CD8-positive, alpha-beta memory T cell (primary cell): ENCODE measurements around the gene TENM4. TPM values are rescaled to one million over a fixed set of nuclear protein-coding genes. Genes with fewer than 3 reads are reported as not detected.

Experiments
- CTCF ChIA-PET: fragments of 350-600 bp; sonication (Branson Sonifier 250); formaldehyde crosslinking; loops from one replicate; lab custom pipeline; 2021; ENCODE audit warnings: antibody characterized with exemption; lab: Charles Lee
- POLR2A ChIA-PET: fragments of 350-600 bp; sonication (Branson Sonifier 250); formaldehyde crosslinking; loops from one replicate; lab custom pipeline; 2021; ENCODE audit warnings: antibody characterized with exemption; lab: Charles Lee
- DNase-seq, 5 donors: peaks; one replicate each; pipeline versions ENCODE4 v3.0.0 to v3.0.0-alpha.2; 2020 to 2022; ENCODE audit warnings: mixed read lengths in 1 of 5
- H3K27ac ChIP-seq: one replicate; pipeline ENCODE4 v1.7.0; 2013; ENCODE audit warnings: low read depth, mild to moderate bottlenecking, low read length, moderate library complexity
- H3K27me3 ChIP-seq: 2 replicates; pipeline ENCODE4 v1.7.0; 2013; ENCODE audit warnings: low read length, mild to moderate bottlenecking; ENCODE audit not compliant: insufficient read depth, poor library complexity, severe bottlenecking
- H3K36me3 ChIP-seq: 2 replicates; pipeline ENCODE4 v1.7.0; 2013; ENCODE audit warnings: mild to moderate bottlenecking, low read length, moderate library complexity; ENCODE audit not compliant: insufficient read depth
- H3K4me1 ChIP-seq: 2 replicates; pipeline ENCODE4 v1.7.0; 2013; ENCODE audit warnings: mild to moderate bottlenecking, low read length, moderate library complexity; ENCODE audit not compliant: insufficient read depth
- H3K4me3 ChIP-seq: 2 replicates; pipeline ENCODE4 v1.7.0; 2013; ENCODE audit warnings: mild to moderate bottlenecking, low read length
- H3K9me3 ChIP-seq: 2 replicates; pipeline ENCODE4 v1.7.0; 2013; ENCODE audit warnings: mild to moderate bottlenecking, low read length
- H3K27ac Mint-ChIP-seq, 8 donors: one replicate each; pipeline ENCODE4 v1.8.0; 2020 to 2021; ENCODE audit warnings: mixed read lengths in 8 of 8, mild to moderate bottlenecking in 6 of 8, inconsistent platforms in 3 of 8, moderate library complexity in 3 of 8
- H3K27me3 Mint-ChIP-seq, 2 donors: one replicate each; pipeline ENCODE4 v1.8.0; 2020 to 2021; ENCODE audit warnings: mixed read lengths in 2 of 2, mild to moderate bottlenecking in 1 of 2, moderate library complexity in 1 of 2
- H3K36me3 Mint-ChIP-seq, 3 donors: one replicate each; pipeline ENCODE4 v1.8.0; 2020 to 2021; ENCODE audit warnings: mixed read lengths in 3 of 3, inconsistent platforms in 1 of 3, mild to moderate bottlenecking in 1 of 3
- H3K4me1 Mint-ChIP-seq, 3 donors: one replicate each; pipeline ENCODE4 v1.8.0; 2020 to 2021; ENCODE audit warnings: mixed read lengths in 3 of 3, inconsistent platforms in 1 of 3, mild to moderate bottlenecking in 1 of 3
- H3K4me3 Mint-ChIP-seq, 7 donors: one replicate each; pipeline ENCODE4 v1.8.0; 2020 to 2021; ENCODE audit warnings: mixed read lengths in 7 of 7, mild to moderate bottlenecking in 6 of 7, moderate library complexity in 4 of 7, inconsistent platforms in 2 of 7
- H3K9me3 Mint-ChIP-seq, 5 donors: one replicate each; pipeline ENCODE4 v1.8.0; 2020 to 2022; ENCODE audit warnings: mixed read lengths in 5 of 5, mild to moderate bottlenecking in 3 of 5, moderate library complexity in 2 of 5, inconsistent platforms in 1 of 5
- polyA plus RNA-seq: library from polyadenylated mRNA; unstranded; fragments of 300-500 nt; fragmentation: Illumina TruSeq; gene quantifications from one replicate; pipeline ENCODE4 v1.2.3, GENCODE V29; 2021
- total RNA-seq, 2 experiments: library from RNA; stranded (reverse); gene quantifications; one replicate each; pipeline ENCODE4 v1.2.3, GENCODE V29; 2021

Gene TENM4
- total and polyA plus RNA-seq, 3 experiments from 2014 or later: not detected

DNA sequence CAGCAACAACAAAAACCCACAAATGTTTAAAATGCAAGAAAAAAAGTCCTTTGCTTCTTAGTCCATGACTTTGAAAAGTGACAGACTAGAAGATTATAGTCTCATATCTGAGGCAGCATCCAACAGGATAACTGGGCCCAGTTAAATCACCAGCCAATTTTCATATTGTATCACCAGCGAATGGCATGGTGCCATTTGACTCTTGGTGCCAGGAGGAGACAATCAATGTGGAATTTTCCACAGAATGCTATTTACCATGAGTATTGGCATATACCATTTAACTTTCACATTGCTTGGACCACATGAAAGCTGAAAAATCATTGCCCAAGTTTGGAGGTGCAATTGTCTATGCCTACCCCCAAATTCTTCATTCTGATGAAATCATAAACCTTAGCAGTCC, 255.5 kb downstream of the TENM4 start:
- no peak for DNase-seq

GRCh38 chr11:79184285-79184684, 256.5 kb downstream of the TENM4 start:
- no peak overlapping the region for H3K27ac Mint-ChIP-seq
- H3K9me3 ChIP-seq: no peaks in the 10 kb centered on the region
- peaks cover 0 to 6% (median 0%) of the 10 kb centered on the region in 5 donors for H3K9me3 Mint-ChIP-seq
- H3K36me3 ChIP-seq: no peaks in the 10 kb centered on the region
- no peak overlapping the region for H3K4me3 ChIP-seq
- no peaks in the 10 kb centered on the region for H3K4me1 ChIP-seq
- H3K27me3 ChIP-seq: no peaks in the 10 kb centered on the region
- ChIA-PET POLR2A (no interaction called here), CTCF (no interaction called here)
- no peak for DNase-seq
- no peaks in the 10 kb centered on the region for H3K4me1 Mint-ChIP-seq
- H3K36me3 Mint-ChIP-seq: no peaks in the 10 kb centered on the region
- no peak overlapping the region for H3K4me3 Mint-ChIP-seq
- H3K27ac ChIP-seq: no peak overlapping the region
- H3K27me3 Mint-ChIP-seq: no peaks in the 10 kb centered on the region

More for the DNA sequence above, 255.5 kb downstream of the TENM4 start:
- no peaks in the 10 kb centered on the region for H3K4me1 Mint-ChIP-seq
- Histone ChIP-seq H3K4me1 (no peaks in the 10 kb centered on the region), H3K36me3 (no peaks in the 10 kb centered on the region), H3K27me3 (no peaks in the 10 kb centered on the region), H3K27ac (no peak overlapping the region), H3K9me3 (no peaks in the 10 kb centered on the region), H3K4me3 (no peak overlapping the region)
- H3K27ac Mint-ChIP-seq: no peak overlapping the region
- H3K4me3 Mint-ChIP-seq: no peak overlapping the region
- no peaks in the 10 kb centered on the region for H3K27me3 Mint-ChIP-seq
- H3K9me3 Mint-ChIP-seq: peaks cover 0 to 6% (median 0%) of the 10 kb centered on the region in 5 donors
- no peaks in the 10 kb centered on the region for H3K36me3 Mint-ChIP-seq
- CTCF ChIA-PET: no interaction called here
- POLR2A ChIA-PET: no interaction called here

GRCh38 chr11:79182794-79183193, 258.0 kb downstream of the TENM4 start:
- Histone ChIP-seq H3K27ac (no peak overlapping the region), H3K4me1 (no peaks in the 10 kb centered on the region), H3K4me3 (no peak overlapping the region), H3K27me3 (no peaks in the 10 kb centered on the region), H3K9me3 (no peaks in the 10 kb centered on the region), H3K36me3 (no peaks in the 10 kb centered on the region)
- Mint-ChIP-seq H3K27ac (no peak overlapping the region), H3K9me3 (peaks cover 0 to 9% (median 0%) of the 10 kb centered on the region in 5 donors), H3K36me3 (no peaks in the 10 kb centered on the region), H3K4me3 (no peak overlapping the region), H3K27me3 (peaks cover 3 to 9% of the 10 kb centered on the region in 2 donors), H3K4me1 (no peaks in the 10 kb centered on the region)
- ChIA-PET POLR2A (no interaction called here), CTCF (no interaction called here)
- DNase-seq: no peak

DNA sequence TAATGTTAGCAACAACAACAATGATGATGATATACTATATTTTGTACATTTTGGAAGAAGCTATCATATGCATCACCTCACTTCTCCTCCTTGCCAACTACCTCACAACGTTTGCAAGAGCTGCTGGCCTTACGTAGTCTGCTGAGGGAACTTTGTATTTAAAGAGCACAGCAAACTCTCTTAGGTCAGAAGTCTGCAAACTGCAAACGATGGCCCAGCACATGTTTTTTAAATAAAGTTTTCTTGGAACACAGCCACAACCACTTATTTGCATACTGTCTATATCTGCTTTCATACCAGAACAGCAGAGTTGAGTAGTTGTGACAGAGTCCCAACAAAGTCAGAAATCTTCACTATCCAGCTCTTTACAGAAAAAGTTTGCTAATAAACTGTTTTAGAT, 261.7 kb downstream of the TENM4 start:
- peaks cover 0 to 6% (median 0%) of the 10 kb centered on the region in 5 donors for H3K9me3 Mint-ChIP-seq
- Histone ChIP-seq H3K9me3 (no peaks in the 10 kb centered on the region), H3K4me3 (no peak overlapping the region), H3K27ac (no peak overlapping the region), H3K27me3 (no peaks in the 10 kb centered on the region), H3K4me1 (no peaks in the 10 kb centered on the region), H3K36me3 (no peaks in the 10 kb centered on the region)
- H3K27me3 Mint-ChIP-seq: peaks cover 5 to 21% of the 10 kb centered on the region in 2 donors
- H3K4me1 Mint-ChIP-seq: no peaks in the 10 kb centered on the region
- no peak overlapping the region for H3K27ac Mint-ChIP-seq
- ChIA-PET CTCF (no interaction called here), POLR2A (no interaction called here)
- H3K4me3 Mint-ChIP-seq: no peak overlapping the region
- H3K36me3 Mint-ChIP-seq: no peaks in the 10 kb centered on the region
- DNase-seq: no peak

- no peak overlapping the region for H3K27ac ChIP-seq
- H3K27me3 ChIP-seq: no peaks in the 10 kb centered on the region
- H3K9me3 ChIP-seq: no peaks in the 10 kb centered on the region
- no peaks in the 10 kb centered on the region for H3K4me1 ChIP-seq
- no peaks in the 10 kb centered on the region for H3K36me3 ChIP-seq
- Mint-ChIP-seq H3K4me1 (no peaks in the 10 kb centered on the region), H3K9me3 (peaks cover 0 to 3% (median 0%) of the 10 kb centered on the region in 5 donors), H3K27ac (peak overlapping the region in 1 of 8 donors; percentile 43), H3K36me3 (no peaks in the 10 kb centered on the region), H3K4me3 (no peak overlapping the region), H3K27me3 (peaks cover 5 to 21% of the 10 kb centered on the region in 2 donors)
- DNase-seq: no peak
- no peak overlapping the region for H3K4me3 ChIP-seq
- ChIA-PET POLR2A (no interaction called here), CTCF (no interaction called here)
Observed at GRCh38 chr11:79174045-79175008, 266.5 kb downstream of the TENM4 start.

GRCh38 chr11:79173615-79174014, 267.2 kb downstream of the TENM4 start:
- Histone ChIP-seq H3K4me3 (no peak overlapping the region), H3K27ac (no peak overlapping the region), H3K27me3 (no peaks in the 10 kb centered on the region), H3K4me1 (no peaks in the 10 kb centered on the region), H3K9me3 (no peaks in the 10 kb centered on the region), H3K36me3 (no peaks in the 10 kb centered on the region)
- peaks cover 0 to 3% (median 0%) of the 10 kb centered on the region in 5 donors for H3K9me3 Mint-ChIP-seq
- H3K27me3 Mint-ChIP-seq: peaks cover 4 to 19% of the 10 kb centered on the region in 2 donors
- POLR2A ChIA-PET: no interaction called here
- H3K4me1 Mint-ChIP-seq: no peaks in the 10 kb centered on the region
- no peak overlapping the region for H3K27ac Mint-ChIP-seq
- no peak overlapping the region for H3K4me3 Mint-ChIP-seq
- CTCF ChIA-PET: no interaction called here
- no peaks in the 10 kb centered on the region for H3K36me3 Mint-ChIP-seq
- DNase-seq: no peak

DNA sequence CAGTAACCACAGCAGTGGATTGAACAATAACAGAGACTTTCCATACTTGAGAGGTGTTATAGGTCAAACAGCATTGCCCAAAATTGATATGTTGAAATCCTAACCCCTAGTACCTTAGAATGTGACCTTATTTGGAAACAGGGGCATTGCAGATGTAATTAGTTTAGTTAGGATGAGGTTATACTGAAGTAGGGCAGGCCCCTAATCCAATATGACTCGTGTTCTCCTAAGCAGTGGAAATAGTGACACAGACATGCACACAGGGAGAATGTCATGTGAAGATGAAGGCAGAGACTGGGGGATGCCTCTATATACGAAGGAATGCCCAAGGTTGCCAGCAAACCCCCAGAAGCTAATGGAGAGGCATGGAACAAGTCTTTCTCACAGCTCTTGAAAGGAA, 270.5 kb downstream of the TENM4 start:
- H3K36me3 Mint-ChIP-seq: no peaks in the 10 kb centered on the region
- no peaks in the 10 kb centered on the region for H3K27me3 ChIP-seq
- H3K36me3 ChIP-seq: no peaks in the 10 kb centered on the region
- H3K4me1 ChIP-seq: no peaks in the 10 kb centered on the region
- H3K9me3 Mint-ChIP-seq: peaks cover 0 to 3% (median 0%) of the 10 kb centered on the region in 5 donors
- no peak for DNase-seq
- H3K27ac Mint-ChIP-seq: no peak overlapping the region
- no peaks in the 10 kb centered on the region for H3K4me1 Mint-ChIP-seq
- H3K9me3 ChIP-seq: no peaks in the 10 kb centered on the region
- ChIA-PET CTCF (no interaction called here), POLR2A (no interaction called here)
- no peak overlapping the region for H3K27ac ChIP-seq
- no peak overlapping the region for H3K4me3 Mint-ChIP-seq
- peaks cover 1 to 3% of the 10 kb centered on the region in 2 donors for H3K27me3 Mint-ChIP-seq
- no peak overlapping the region for H3K4me3 ChIP-seq

GRCh38 chr11:79168530-79169110, 272.2 kb downstream of the TENM4 start:
- Histone ChIP-seq H3K4me3 (no peak overlapping the region), H3K36me3 (no peaks in the 10 kb centered on the region), H3K27ac (no peak overlapping the region), H3K4me1 (no peaks in the 10 kb centered on the region), H3K27me3 (no peaks in the 10 kb centered on the region), H3K9me3 (no peaks in the 10 kb centered on the region)
- Mint-ChIP-seq H3K9me3 (peaks cover 0 to 3% (median 0%) of the 10 kb centered on the region in 5 donors), H3K4me3 (no peak overlapping the region), H3K4me1 (no peaks in the 10 kb centered on the region), H3K36me3 (no peaks in the 10 kb centered on the region), H3K27ac (no peak overlapping the region), H3K27me3 (peaks cover 0 to 1% of the 10 kb centered on the region in 2 donors)
- POLR2A ChIA-PET: no interaction called here
- CTCF ChIA-PET: no interaction called here
- DNase-seq: no peak
